DOHH2 (cell line): ENCODE measurements around the gene ACSF3.

ENCODE experiments used
- EZH2phosphoT487 ChIP-seq: fragments of 200-600 bp; sonication (generic); IDR thresholded peaks from 2 replicates; pipeline ENCODE4 v1.6.1; 2017; ENCODE audit warnings: borderline replicate concordance, mild to moderate bottlenecking, antibody characterized with exemption, low read length, moderate library complexity, mixed read lengths
- TF ChIP-seq, protein P1 (sequence below): fragments of 200-600 bp; sonication (generic); IDR thresholded peaks from one replicate; pipeline ENCODE4 v1.5.1; 2014; ENCODE audit warnings: antibody characterized with exemption, mild to moderate bottlenecking, low read depth, low read length; ENCODE audit not compliant: poor library complexity, severe bottlenecking

DNA sequence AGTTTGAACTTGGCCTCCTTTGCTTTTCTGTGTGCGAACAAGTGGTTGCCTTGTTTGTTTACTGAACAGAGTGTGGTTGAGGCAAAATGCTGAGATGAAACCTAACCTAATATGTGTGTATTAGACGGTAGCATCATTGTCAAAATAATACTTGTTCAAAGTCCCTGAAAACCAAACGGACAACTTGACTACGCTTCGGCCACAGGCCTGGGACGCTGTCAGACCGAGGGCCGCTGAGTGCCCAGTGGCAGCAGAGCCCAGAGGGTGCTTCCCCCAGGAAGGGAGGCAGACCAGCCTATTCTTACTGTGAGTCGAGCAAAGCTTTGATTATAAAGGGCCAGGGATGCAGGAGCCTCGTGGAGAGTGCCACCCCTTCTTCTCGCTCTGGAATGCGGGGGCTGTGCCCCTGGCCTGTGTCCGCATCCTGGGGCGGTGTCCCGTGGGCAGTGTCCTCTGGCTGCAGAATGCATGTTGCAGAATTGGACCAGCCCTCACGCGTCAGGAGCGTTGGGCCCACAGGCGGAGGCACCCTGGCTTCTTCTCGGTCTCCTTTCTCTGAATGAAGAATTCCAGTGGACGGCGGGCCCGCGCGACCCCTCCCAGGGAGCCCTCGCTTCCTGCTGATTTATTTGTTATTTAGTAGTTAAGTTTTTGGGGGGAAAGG, 5.2 kb downstream of the ACSF3 start:
- TF ChIP-seq, protein P1, sequence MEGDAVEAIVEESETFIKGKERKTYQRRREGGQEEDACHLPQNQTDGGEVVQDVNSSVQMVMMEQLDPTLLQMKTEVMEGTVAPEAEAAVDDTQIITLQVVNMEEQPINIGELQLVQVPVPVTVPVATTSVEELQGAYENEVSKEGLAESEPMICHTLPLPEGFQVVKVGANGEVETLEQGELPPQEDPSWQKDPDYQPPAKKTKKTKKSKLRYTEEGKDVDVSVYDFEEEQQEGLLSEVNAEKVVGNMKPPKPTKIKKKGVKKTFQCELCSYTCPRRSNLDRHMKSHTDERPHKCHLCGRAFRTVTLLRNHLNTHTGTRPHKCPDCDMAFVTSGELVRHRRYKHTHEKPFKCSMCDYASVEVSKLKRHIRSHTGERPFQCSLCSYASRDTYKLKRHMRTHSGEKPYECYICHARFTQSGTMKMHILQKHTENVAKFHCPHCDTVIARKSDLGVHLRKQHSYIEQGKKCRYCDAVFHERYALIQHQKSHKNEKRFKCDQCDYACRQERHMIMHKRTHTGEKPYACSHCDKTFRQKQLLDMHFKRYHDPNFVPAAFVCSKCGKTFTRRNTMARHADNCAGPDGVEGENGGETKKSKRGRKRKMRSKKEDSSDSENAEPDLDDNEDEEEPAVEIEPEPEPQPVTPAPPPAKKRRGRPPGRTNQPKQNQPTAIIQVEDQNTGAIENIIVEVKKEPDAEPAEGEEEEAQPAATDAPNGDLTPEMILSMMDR, result no peak
- no peak for TF ChIP-seq EZH2phosphoT487
